GM18526 (cell line): ENCODE results near the gene DACT2.

Source experiments
- POLR2A ChIP-seq: IDR thresholded peaks from 3 replicates; pipeline ENCODE4 v1.6.1; 2011; ENCODE audit not compliant: insufficient read length; ENCODE audit errors: extremely low read depth

The DACT2 gene

GRCh38 chr6:168340819-168341218 is 21.2 kb upstream of the DACT2 start:
- no peak for TF ChIP-seq POLR2A

DNA sequence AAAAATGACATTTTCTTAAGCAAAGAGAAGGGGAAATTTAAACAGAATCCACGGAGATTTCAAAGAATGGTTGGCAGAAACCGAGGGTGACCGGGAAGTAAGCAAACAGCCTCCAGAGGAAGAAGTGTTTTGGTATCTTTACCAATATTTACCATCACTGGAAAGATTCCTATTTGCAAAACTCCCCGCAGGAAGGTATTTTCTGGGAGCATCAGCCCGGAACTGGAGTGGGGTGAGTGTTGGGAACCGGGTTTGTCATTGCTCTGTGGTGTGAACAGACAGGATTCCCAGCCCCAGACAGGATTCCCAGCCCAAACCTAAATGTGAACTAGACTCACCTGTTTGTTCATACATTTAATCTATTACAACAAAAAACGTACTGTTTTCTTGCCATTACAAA is 19.2 kb upstream of the DACT2 start:
- TF ChIP-seq POLR2A: no peak

- no peak for TF ChIP-seq POLR2A
Observed at GRCh38 chr6:168336967-168337366, 17.4 kb upstream of the DACT2 start.

GRCh38 chr6:168333989-168334388 is 14.4 kb upstream of the DACT2 start:
- no peak for TF ChIP-seq POLR2A

DNA sequence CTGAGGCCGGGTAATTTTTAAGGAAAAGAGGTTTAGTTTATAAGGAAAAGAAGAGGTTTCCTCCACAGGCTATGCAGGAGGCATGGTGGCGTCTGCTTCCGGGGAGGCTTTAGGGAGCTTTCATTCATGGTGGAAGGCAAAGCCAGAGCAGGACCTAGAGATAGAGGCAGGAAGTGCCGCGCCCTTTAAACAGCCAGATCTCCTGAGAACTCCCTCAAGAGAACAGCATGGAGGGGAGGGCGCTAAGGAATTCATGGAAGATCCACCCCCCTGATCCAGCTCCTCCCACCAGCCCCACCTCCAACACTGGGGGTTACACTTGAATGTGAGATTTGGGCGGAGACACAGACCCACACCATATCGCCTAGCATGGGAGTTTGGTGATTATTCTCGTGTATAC is 13.9 kb upstream of the DACT2 start:
- no peak for TF ChIP-seq POLR2A

GRCh38 chr6:168333039-168333438 is 13.5 kb upstream of the DACT2 start:
- no peak for TF ChIP-seq POLR2A

- TF ChIP-seq POLR2A: no peak
Observed at GRCh38 chr6:168332020-168332419, 12.4 kb upstream of the DACT2 start.

DNA sequence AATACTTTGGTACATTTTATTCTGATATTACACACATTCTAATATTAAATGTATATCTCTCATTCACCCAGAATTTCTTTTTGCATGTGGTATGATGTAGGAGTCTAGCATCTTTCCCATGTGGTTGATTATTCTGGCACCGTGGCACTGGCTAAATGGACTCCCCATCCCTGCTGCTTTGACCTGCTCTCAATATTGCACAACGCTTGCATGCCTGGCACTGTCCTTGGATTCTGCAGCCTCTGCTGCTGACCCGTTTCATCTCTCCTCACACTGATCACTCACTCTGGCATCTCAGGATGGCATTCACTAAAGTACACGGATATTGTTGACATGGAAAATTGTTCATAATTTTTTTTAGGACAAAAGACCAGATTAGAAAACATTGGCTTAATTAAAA is 11.5 kb upstream of the DACT2 start:
- no peak for TF ChIP-seq POLR2A

DNA sequence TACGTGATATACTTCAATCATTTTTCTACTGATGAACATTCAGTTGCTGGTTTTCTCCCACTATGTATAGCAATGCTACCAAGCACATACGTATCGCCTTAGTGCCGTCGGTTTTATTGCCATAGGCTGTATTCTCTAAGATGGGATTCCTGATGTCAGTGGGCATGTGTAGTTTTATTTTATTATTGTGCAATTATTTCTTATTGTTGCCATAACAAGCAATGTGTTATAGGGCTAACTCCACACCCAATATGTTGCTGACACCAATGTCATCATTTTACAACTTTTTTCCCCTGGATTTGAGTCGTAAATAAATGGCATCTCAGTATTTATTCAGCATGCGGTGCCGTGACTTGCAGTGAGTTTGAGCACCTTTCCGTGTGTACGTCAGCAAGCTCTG is 10.8 kb upstream of the DACT2 start:
- TF ChIP-seq POLR2A: no peak

- TF ChIP-seq POLR2A: no peak
Observed at GRCh38 chr6:168328086-168328485, 8.5 kb upstream of the DACT2 start.

DNA sequence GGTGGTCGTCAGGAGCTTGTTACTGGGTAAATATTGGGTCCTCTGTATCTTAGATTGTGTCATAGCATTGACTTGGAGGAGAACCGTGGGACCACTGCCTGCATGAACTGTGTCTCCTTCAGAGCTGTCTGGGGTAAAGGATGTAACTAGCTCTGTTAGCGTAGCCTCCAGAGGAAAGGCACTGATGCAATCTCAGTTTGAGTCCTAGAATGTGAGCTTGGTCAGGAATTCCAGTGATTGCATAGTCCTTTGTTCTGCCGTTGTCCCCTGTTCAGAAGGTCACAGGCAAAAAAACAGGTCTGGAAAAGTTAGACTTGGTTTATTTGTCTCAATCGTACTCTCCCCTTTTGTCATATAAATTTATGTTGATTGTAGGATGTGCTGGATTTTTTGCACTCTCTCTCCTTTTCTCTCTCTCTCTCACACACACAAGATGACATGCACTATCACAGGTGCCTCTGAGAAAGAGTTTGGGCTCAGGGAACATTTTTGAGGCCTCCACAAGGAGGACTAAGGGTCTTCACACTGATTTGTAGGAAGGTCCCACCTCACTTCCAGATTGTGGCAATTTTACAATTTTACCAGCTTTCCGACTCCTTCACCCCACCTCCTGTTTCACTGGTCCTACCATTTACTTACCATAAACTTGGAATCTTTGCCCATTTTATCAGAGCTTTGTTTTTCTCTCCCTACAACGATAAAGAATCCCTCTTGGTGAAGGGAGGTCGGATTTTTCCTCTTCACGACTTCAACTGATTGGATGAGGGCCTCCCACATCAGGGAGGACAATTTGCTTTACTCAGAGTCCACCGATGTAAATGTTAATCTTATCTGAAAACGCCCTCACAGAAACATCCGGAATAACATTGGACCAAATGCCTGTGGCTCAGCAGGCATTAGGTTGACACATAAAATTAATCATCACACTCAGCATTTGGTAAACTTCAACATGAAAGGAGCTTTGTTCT is 7.0 kb upstream of the DACT2 start:
- TF ChIP-seq POLR2A: no peak

- TF ChIP-seq POLR2A: no peak
Observed at GRCh38 chr6:168322966-168323365, 3.4 kb upstream of the DACT2 start.

GRCh38 chr6:168320634-168321033 is 1.1 kb upstream of the DACT2 start:
- TF ChIP-seq POLR2A: no peak

- TF ChIP-seq POLR2A: no peak
Observed at GRCh38 chr6:168318579-168319278, 848 bp downstream of the DACT2 start.

DNA sequence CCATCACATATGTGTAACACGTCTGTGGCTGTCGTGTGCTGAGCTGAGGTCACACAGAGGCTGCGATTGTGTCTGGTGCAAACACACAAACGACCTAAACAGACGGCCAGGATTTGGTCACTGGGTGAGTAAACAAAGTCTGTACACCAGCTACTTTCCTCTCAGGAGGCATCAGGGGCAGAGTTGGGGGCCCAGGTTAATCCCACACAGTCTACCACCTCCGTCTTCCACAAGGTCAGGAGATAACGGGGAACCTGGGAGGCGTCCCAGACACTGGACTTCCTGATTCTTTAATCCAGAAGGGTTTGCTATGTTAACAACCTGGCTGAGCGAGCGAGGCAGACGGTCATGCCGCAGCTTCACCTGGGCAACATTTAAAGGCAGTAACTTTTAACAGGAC is 1.5 kb downstream of the DACT2 start:
- TF ChIP-seq POLR2A: no peak

DNA sequence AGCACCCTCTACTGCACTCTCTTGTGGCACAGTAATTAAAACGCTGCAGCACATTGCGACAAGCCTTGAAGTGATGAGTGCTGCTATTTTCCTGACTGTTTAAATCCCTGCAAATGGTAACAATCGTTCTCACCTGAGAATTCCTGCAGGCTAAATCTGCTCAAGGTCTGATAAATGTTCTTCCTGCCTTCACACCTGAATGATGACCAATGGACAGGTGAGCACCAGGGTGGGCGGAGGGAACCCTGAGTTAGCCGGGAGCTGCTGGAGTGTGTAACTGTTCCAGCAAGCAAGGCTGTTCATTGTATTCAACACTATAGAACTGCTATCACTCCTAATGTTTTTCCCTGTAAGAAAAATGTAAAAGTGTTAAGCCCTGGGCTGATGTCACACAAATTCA is 4.0 kb downstream of the DACT2 start:
- TF ChIP-seq POLR2A: no peak
